ENCODE measurements around the gene CEP112. TPM values are rescaled to one million over a fixed set of nuclear protein-coding genes. Genes with fewer than 3 reads are reported as not detected.

The CEP112 gene
- total and polyA plus RNA-seq, 2 of the 13 experiments (the other 11 are each of a cell fraction or from before 2014, with no cell fraction given) = 1.2 to 3.4 TPM

DNA sequence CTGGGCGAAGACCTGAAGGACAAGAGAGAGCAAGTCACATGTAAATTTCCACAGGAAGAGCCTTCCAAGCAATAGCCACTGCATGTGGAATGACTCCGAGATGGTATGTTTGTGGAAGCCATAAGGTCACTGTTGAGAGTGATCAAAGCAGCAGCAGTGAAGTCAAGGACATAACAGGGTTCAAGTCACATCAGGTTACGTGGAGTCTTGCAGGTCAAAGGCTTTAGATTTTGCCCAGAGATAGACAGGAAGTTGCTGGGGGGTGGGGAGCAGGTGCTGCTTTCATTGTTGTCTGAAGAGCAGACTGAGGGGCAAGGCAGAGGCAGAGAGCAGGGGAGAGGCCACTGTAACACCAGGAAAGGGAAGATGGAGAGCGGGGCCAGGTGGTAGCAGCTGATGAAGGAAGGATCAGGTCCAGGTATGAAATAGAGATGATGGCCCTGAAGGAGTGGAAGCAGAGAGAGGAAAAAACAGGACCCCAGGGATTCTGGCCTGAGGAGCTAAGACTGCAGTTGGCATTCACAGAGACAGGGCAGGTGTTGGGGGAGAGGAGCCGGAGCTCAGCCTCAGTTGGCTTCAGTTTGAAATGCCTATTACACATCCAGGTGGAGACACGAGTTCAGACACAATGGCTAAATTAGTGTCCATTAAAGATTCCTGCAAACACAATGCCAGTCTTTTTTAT, 501.2 kb downstream of the CEP112 start (continued):
- TF ChIP-seq, protein P1, sequence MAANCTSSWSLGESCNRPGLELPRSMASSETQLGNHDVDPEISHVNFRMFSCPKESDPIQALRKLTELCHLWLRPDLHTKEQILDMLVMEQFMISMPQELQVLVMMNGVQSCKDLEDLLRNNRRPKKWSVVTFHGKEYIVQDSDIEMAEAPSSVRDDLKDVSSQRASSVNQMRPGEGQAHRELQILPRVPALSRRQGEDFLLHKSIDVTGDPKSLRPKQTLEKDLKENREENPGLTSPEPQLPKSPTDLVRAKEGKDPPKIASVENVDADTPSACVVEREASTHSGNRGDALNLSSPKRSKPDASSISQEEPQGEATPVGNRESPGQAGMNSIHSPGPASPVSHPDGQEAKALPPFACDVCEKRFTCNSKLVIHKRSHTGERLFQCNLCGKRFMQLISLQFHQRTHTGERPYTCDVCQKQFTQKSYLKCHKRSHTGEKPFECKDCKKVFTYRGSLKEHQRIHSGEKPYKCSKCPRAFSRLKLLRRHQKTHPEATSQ (CRISPR knock-in tag; IDR thresholded peaks at IDR 0.05; ENCODE audit: borderline replicate concordance) = no peak
- TF ChIP-seq ZBTB38 (CRISPR knock-in tag; IDR thresholded peaks at IDR 0.05) (peak; percentile 45; the same call in 1 of the 2 replicates), ZNF569 (CRISPR knock-in tag; IDR thresholded peaks at IDR 0.05; ENCODE audit: borderline replicate concordance) (no peak), ZFP1 (CRISPR knock-in tag; IDR thresholded peaks at IDR 0.05) (peak; percentile 42), ZNF17 (CRISPR knock-in tag; IDR thresholded peaks at IDR 0.05) (peak; percentile 79; the same call in 1 of the 2 replicates), POLR2G (IDR thresholded peaks at IDR 0.05; ENCODE audit: low read depth, low read length) (no peak), ZZZ3 (CRISPR knock-in tag; IDR thresholded peaks at IDR 0.05; ENCODE audit: borderline replicate concordance) (no peak), ZMAT3 (CRISPR knock-in tag; conservative IDR thresholded peaks at IDR 0.05) (no peak), KDM5B (CRISPR knock-in tag; IDR thresholded peaks at IDR 0.05; ENCODE audit: borderline replicate concordance) (peak; percentile 57; the same call in 1 of the 2 replicates), NKX3-1 (CRISPR knock-in tag; IDR thresholded peaks at IDR 0.05) (peak; percentile 16; the same call in 1 of the 2 replicates), ZNF501 (CRISPR knock-in tag; IDR thresholded peaks at IDR 0.05) (0 out of 2 replicates have a peak, but pooled peaks have one; percentile 46), ZNF205 (CRISPR knock-in tag; IDR thresholded peaks at IDR 0.05) (peak; percentile 70; the same call in 1 of the 2 replicates), PRDM15 (CRISPR knock-in tag; IDR thresholded peaks at IDR 0.05) (no peak), ZNF432 (CRISPR knock-in tag; IDR thresholded peaks at IDR 0.05; ENCODE audit: borderline replicate concordance) (no peak), ZNF567 (CRISPR knock-in tag; IDR thresholded peaks at IDR 0.05; ENCODE audit: borderline replicate concordance) (no peak), ZBTB20 (CRISPR knock-in tag; IDR thresholded peaks at IDR 0.05; ENCODE audit: borderline replicate concordance, low read depth) (peak; percentile 75), CC2D1A (CRISPR knock-in tag; IDR thresholded peaks at IDR 0.05) (no peak), HES4 (CRISPR knock-in tag; IDR thresholded peaks at IDR 0.05; ENCODE audit: borderline replicate concordance) (no peak), ZNF616 (CRISPR knock-in tag; IDR thresholded peaks at IDR 0.05; ENCODE audit: low read depth) (no peak), ZNF629 (CRISPR knock-in tag; conservative IDR thresholded peaks at IDR 0.05) (no peak; the same call in 1 of the 2 replicates), MYC (CRISPR knock-in tag; IDR thresholded peaks at IDR 0.05; ENCODE audit: borderline replicate concordance) (peak; percentile 45; the same call in 1 of the 2 replicates), HDAC2 (CRISPR knock-in tag; IDR thresholded peaks at IDR 0.05) (peak; percentile 96)
- TF ChIP-seq, protein P2, sequence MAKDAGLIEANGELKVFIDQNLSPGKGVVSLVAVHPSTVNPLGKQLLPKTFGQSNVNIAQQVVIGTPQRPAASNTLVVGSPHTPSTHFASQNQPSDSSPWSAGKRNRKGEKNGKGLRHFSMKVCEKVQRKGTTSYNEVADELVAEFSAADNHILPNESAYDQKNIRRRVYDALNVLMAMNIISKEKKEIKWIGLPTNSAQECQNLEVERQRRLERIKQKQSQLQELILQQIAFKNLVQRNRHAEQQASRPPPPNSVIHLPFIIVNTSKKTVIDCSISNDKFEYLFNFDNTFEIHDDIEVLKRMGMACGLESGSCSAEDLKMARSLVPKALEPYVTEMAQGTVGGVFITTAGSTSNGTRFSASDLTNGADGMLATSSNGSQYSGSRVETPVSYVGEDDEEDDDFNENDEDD (CRISPR knock-in tag; IDR thresholded peaks at IDR 0.05; ENCODE audit: borderline replicate concordance) = 0 out of 2 replicates have a peak, but pooled peaks have one; percentile 14
- TF ChIP-seq, protein P3, sequence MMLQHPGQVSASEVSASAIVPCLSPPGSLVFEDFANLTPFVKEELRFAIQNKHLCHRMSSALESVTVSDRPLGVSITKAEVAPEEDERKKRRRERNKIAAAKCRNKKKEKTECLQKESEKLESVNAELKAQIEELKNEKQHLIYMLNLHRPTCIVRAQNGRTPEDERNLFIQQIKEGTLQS (CRISPR knock-in tag; IDR thresholded peaks at IDR 0.05) = peak; percentile 63; the same call in 1 of the 2 replicates

Data from HepG2 (cell line).